ENCODE measurements around the gene ATP8A1.

DNA sequence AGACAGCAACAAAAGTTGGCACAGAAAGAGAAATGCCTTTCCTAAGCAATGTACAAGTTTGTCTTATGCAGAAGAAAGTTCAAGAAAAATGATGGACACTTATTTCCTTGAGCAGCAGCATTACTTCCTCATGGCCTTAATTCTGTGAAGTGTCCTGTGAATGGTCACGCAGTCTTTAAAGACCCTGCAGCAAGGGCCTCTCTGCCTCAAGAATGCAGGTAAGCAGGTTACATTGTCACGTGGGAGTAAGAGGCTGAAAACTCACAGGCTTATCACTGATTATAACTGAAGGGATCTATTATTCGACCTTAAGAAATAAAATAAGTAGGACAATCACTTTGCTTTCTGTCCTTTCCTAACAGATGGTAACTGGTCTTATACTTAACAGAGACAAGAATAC, 109.1 kb downstream of the ATP8A1 start:
- no peak for TF ChIP-seq YY1 (IDR thresholded peaks at IDR 0.05; ENCODE audit: insufficient read depth, insufficient read length)
- no peak for TF ChIP-seq ZNF274 (IDR thresholded peaks at IDR 0.05; ENCODE audit: low read depth, low read length)

Data from NT2/D1 (cell line).